ENCODE measurements around the gene SLC6A3. TPM values are rescaled to one million over a fixed set of nuclear protein-coding genes. Genes with fewer than 3 reads are reported as not detected.

Gene SLC6A3
- total RNA-seq, 1 experiment from 2014 or later = 0.05 TPM

DNA sequence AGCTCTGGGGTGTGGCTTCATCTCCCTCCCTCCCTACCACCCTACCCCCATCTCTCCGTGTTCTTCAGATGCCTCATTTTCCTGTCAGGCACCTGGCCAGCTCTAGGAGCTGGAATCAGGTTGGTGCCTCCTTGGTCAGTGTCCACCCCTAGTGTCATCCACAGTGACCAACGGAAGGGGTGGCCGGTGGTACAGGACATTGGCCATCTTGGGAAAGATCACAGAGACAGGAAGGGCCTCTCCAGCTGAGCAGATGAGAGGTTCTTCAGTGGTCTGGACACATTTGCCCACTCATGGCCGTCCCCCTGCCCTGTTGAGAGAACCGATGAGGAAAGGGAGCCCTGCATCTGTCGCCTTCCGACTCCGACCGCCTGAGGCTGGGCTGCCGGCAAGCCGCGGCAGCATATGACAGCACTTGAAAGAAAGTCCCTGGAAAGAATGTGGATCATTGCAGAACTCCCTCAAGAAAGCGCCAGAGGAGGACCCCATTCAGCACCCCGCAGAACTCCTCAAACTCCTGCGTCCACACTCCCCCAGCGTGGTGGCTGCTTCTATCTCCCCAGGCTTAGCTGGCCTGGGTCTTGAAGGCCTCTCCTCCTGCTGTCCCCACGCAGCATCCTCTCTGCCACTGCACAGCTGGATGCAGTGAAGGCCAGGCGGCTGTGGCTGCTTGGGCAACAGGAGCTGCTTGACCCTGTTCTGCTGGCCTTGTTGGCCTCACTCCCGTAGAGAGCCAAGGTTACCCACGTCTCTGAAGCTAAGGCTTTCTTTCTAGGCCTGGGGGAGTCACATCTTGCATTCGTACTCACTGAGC lies 98.4 kb downstream of the SLC6A3 start:
- ChIA-PET CTCF (no interaction called here), POLR2A (interaction anchor here (0.6 kb wide), 1 partner anchor 11 kb away, joined by 3 read pairs; no protein-coding TSS in a partner anchor)
- Histone ChIP-seq H3K27ac (ENCODE audit: low read length) (no peak overlapping the region), H3K9me3 (ENCODE audit: control insufficient read depth, insufficient read depth, low read depth, low read length) (no peaks in the 10 kb centered on the region), H3K27me3 (ENCODE audit: control insufficient read depth, insufficient read depth, low read length) (no peaks in the 10 kb centered on the region), H3K36me3 (ENCODE audit: control insufficient read depth, insufficient read depth, low read length) (peaks cover 8% of the 10 kb centered on the region), H3K4me3 (ENCODE audit: low read depth in 2 of 2, low read length in 2 of 2) (no peak overlapping the region), H3K4me1 (ENCODE audit: control insufficient read depth, insufficient read depth, low read length) (peaks cover 16% of the 10 kb centered on the region)
- in situ Hi-C loops (cut with HindIII; ENCODE audit: low pct_unique_long_range_greater_than_20kb, low sequenced_read_pairs) (no loop called here), intact Hi-C loops (cut with micrococcal nuclease; ENCODE audit: unreplicated experiment) (no loop called here)
- ATAC-seq (no peak), DNase-seq (ENCODE audit: low read depth, low spot score) (no peak)
- BruUV-seq (replicated peaks) = no TSS peak
- TF ChIP-seq TCF7L2 (IDR thresholded peaks at IDR 0.05; ENCODE audit: low read depth, low read length) (no peak), POLR2AphosphoS5 (IDR thresholded peaks at IDR 0.05; ENCODE audit: low read depth, low read length) (no peak), SIN3A (IDR thresholded peaks at IDR 0.05; ENCODE audit: borderline replicate concordance, insufficient read depth, low read depth, low read length) (no peak)
- TF ChIP-seq, protein P1, sequence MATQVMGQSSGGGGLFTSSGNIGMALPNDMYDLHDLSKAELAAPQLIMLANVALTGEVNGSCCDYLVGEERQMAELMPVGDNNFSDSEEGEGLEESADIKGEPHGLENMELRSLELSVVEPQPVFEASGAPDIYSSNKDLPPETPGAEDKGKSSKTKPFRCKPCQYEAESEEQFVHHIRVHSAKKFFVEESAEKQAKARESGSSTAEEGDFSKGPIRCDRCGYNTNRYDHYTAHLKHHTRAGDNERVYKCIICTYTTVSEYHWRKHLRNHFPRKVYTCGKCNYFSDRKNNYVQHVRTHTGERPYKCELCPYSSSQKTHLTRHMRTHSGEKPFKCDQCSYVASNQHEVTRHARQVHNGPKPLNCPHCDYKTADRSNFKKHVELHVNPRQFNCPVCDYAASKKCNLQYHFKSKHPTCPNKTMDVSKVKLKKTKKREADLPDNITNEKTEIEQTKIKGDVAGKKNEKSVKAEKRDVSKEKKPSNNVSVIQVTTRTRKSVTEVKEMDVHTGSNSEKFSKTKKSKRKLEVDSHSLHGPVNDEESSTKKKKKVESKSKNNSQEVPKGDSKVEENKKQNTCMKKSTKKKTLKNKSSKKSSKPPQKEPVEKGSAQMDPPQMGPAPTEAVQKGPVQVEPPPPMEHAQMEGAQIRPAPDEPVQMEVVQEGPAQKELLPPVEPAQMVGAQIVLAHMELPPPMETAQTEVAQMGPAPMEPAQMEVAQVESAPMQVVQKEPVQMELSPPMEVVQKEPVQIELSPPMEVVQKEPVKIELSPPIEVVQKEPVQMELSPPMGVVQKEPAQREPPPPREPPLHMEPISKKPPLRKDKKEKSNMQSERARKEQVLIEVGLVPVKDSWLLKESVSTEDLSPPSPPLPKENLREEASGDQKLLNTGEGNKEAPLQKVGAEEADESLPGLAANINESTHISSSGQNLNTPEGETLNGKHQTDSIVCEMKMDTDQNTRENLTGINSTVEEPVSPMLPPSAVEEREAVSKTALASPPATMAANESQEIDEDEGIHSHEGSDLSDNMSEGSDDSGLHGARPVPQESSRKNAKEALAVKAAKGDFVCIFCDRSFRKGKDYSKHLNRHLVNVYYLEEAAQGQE (IDR thresholded peaks at IDR 0.05; ENCODE audit: insufficient read depth in 1 of 2, low read depth in 2 of 2, low read length in 1 of 2) = no peak
- TF ChIP-seq, protein P2, sequence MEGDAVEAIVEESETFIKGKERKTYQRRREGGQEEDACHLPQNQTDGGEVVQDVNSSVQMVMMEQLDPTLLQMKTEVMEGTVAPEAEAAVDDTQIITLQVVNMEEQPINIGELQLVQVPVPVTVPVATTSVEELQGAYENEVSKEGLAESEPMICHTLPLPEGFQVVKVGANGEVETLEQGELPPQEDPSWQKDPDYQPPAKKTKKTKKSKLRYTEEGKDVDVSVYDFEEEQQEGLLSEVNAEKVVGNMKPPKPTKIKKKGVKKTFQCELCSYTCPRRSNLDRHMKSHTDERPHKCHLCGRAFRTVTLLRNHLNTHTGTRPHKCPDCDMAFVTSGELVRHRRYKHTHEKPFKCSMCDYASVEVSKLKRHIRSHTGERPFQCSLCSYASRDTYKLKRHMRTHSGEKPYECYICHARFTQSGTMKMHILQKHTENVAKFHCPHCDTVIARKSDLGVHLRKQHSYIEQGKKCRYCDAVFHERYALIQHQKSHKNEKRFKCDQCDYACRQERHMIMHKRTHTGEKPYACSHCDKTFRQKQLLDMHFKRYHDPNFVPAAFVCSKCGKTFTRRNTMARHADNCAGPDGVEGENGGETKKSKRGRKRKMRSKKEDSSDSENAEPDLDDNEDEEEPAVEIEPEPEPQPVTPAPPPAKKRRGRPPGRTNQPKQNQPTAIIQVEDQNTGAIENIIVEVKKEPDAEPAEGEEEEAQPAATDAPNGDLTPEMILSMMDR (IDR thresholded peaks at IDR 0.05) = no peak

DNA sequence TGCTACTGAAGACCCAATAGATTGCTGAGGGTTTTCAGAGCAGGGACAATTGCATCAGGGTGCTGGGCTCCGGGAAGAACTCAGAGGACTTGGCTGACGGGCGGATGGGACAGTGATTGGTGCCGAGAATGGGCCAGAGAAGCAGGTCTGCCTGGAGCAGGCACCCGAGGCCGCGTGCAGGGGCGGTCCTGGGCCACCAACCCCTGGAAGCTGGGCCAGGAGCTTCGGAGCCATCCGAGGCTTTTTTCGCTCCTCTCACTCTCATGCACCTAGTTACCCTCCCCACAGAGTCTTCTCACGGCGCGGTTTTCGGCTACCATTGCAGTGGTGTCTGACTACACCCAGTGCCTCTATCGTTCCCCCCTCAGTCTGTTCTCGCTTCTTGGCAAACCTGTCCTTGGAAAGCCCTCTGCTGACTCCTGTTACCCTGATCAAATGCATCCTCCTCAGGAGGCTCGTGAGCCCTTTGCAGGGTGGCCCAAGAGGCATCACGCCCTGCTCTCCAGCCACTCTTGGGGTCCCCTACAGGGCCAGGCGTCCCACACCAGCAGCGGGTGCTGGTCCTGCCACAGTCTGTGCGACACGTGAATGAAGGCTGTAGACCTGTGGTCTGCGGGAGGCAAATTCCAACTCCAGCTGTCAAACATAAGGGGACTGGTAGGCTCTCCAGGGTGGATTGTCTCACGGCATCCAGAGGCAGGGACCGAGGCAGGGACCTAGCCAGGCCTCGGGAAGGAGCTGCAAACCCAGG lies 99.2 kb downstream of the SLC6A3 start:
- POLR2A ChIA-PET = interaction anchor here (0.7 kb wide), 1 partner anchor 457 kb away, joined by 3 read pairs; no protein-coding TSS in a partner anchor
- CTCF ChIA-PET = no interaction called here
- intact Hi-C loops (cut with micrococcal nuclease; ENCODE audit: unreplicated experiment) (no loop called here), in situ Hi-C loops (cut with HindIII; ENCODE audit: low pct_unique_long_range_greater_than_20kb, low sequenced_read_pairs) (no loop called here)
- DNase-seq (ENCODE audit: low read depth, low spot score) = no peak
- Histone ChIP-seq H3K27me3 (ENCODE audit: control insufficient read depth, insufficient read depth, low read length) (no peaks in the 10 kb centered on the region), H3K4me3 (ENCODE audit: low read depth in 2 of 2, low read length in 2 of 2) (peak overlapping the region; percentile 90 to 98), H3K9me3 (ENCODE audit: control insufficient read depth, insufficient read depth, low read depth, low read length) (no peaks in the 10 kb centered on the region), H3K36me3 (ENCODE audit: control insufficient read depth, insufficient read depth, low read length) (peaks cover 15% of the 10 kb centered on the region), H3K27ac (ENCODE audit: low read length) (peak overlapping the region; percentile 93), H3K4me1 (ENCODE audit: control insufficient read depth, insufficient read depth, low read length) (peaks cover 16% of the 10 kb centered on the region)
- TF ChIP-seq, protein P1 (IDR thresholded peaks at IDR 0.05; ENCODE audit: insufficient read depth in 1 of 2, low read depth in 2 of 2, low read length in 1 of 2) = no peak
- TF ChIP-seq SIN3A (IDR thresholded peaks at IDR 0.05; ENCODE audit: borderline replicate concordance, insufficient read depth, low read depth, low read length) (no peak), TCF7L2 (IDR thresholded peaks at IDR 0.05; ENCODE audit: low read depth, low read length) (no peak), POLR2AphosphoS5 (IDR thresholded peaks at IDR 0.05; ENCODE audit: low read depth, low read length) (no peak)
- TF ChIP-seq, protein P2 (IDR thresholded peaks at IDR 0.05) = no peak
- ATAC-seq = no peak
- no TSS peak for BruUV-seq (replicated peaks)

Data from Panc1 (cell line).